A549 treated with AZD2906 at 1 μM for 4 hours (cell line): ENCODE measurements around the gene KCP. TPM values are rescaled to one million over a fixed set of nuclear protein-coding genes. Genes with fewer than 3 reads are reported as not detected.

Experiments used
- total RNA-seq: library from RNA; stranded (reverse); fragments of 200-300 nt; extraction: Qiagen RNA extraction; gene quantifications from 5 replicates; pipeline ENCODE4 v1.2.3, GENCODE V29; 2022

The KCP gene
- total RNA-seq, result 0.11 to 0.21 TPM (median 0.20 TPM) in 5 replicates

DNA sequence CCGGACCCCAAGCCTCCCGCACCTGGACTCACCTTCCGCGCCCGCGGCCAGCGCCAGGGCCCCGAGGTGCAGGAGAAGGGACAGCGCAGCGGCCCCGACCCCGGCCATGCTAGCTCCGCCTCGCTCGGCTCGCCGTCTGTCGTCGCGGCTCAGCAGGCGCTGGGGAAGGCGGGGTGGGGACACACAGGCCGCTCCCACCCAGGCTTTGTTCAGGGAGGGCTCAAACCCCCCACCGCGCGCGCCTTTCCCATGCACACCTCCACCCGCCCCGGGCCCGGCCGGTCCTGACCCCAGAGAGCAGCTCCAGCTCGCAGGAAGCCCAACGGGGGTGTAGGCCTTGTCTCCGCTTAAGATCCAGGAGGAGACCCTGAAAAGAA, at the start of gene KCP:
TSS of gene KCP (minus strand) at position 141 of the 377 bp plus-strand sequence. CDS start at position 108, 33 bp downstream.

DNA sequence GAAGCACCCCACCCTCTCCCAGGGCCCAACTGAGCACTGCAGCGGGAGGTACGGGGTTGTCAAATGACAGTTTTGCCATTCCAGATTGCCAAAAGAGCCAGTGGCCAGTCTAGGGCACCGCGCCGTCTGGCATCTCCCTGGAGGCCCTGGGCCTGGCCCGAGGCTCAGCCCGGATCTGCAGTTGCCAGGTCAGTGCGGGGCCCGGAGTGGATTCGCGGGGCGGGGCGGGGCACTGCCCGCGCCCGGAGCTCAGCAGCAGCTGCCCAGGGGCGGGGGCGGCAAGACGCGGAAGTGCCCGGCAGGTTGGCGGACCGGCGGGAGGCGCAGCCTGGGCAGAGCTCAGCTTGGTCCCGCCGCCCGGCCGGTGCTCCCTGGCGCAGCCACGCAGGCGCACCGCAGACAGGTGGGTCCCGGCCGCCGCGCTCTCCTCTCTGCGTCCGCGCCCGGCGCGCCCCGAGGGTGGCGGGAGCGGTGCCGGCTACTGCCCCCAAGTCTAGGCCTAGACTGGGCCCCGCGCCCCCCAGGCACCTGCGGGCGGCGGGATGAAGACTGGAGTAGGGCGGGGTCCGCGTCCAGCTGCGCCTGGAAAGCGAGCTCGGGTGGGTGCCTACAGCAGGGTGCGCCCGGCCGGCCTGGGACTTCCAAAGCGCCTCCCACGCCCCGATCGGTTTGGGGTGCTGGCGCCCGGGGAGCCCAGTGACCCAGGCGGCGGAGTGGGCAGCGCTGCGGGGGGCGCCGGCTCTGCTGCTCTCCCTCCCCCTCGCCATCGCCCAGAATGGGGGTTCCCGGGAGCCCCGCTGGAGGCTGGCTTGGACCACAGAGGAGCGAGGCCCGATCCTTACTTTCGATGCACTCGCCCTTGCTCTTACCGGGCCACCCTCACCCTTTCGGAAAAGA, 27.4 kb upstream of the KCP start, which contains the start of gene IRF5:
TSS of gene IRF5 (plus strand) at position 281 of the 897 bp plus-strand sequence. CDS start 4,155 bp downstream, outside the sequence.

DNA sequence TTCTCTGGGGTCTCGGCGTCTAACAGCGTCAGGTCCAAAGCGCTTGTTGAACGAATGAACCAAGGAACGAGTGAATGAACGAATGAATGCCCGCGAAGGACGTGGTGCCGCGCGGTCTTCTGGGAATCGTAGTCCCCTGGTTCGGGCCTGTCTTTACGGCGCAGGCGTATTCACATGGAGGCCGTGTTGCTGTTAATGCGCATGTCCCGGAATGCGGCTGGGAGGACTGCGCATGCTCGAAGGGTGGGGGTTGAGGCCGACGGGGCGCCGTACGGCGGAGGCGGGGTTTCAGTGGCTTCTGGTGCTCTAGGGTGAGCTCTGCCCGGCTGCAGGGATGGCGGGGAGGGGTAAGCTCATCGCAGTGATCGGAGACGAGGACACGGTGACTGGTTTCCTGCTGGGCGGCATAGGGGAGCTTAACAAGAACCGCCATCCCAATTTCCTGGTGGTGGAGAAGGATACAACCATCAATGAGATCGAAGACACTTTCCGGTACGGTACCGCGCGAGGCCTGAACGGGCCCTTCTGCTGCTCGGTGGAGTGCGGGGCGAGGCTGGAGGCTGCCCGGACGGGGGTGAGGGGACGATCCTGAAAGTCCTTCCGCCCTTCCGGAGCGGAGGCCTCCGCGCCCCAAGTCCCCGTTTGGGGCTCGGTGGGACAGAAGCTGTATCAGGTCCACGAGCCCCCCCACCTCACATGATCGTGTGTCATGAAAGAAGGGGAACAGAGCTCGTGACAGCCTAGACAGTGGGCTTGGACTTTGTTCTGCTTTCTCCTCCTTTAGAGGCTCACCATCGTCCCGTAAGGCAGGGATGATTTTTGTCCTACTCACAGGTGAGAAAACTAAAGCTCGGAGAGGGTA, 47.7 kb downstream of the KCP start, which contains the start of gene ATP6V1F:
TSS of gene ATP6V1F (plus strand) at position 286 of the 862 bp plus-strand sequence. CDS start at position 335, 49 bp downstream.

DNA sequence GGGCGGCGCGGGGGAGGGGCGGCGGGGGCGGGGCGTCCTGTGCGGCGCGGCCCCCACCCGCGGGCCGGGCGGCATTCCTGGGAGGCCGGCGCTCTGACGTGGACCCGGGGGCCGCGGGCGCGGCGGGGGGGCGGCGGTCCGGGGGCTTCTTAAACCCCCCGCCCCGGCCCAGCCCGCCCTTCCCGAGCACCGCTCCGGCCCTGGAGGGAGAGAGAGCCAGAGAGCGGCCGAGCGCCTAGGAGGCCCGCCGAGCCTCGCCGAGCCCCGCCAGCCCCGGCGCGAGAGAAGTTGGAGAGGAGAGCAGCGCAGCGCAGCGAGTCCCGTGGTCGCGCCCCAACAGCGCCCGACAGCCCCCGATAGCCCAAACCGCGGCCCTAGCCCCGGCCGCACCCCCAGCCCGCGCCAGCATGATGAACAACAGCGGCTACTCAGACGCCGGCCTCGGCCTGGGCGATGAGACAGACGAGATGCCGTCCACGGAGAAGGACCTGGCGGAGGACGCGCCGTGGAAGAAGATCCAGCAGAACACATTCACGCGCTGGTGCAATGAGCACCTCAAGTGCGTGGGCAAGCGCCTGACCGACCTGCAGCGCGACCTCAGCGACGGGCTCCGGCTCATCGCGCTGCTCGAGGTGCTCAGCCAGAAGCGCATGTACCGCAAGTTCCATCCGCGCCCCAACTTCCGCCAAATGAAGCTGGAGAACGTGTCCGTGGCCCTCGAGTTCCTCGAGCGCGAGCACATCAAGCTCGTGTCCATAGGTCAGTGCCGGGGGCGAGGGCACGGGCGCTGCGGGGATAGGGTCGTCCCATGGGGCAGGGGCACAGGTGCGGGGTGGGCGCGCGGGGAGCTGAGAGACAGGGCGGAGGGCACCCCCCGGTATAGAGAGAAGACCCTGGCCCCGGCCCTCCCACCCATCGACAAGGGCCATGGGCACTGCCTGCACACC, 80.0 kb downstream of the KCP start, which contains the start of gene FLNC:
TSS of gene FLNC (plus strand) at position 176 of the 947 bp plus-strand sequence. CDS start at position 408, 232 bp downstream.

Other genes with a start within 250 kb of the KCP start
- gene GARIN1A, start 238.4 kb downstream of the KCP start, total RNA-seq, result 0.10 to 0.67 TPM (median 0.49 TPM) in 5 replicates
- 121 to 210 TPM (median 144 TPM) in 5 replicates for gene CALU, start 171.3 kb downstream of the KCP start, total RNA-seq
- gene OPN1SW, start 134.9 kb downstream of the KCP start, total RNA-seq, result not detected in 5 replicates
- gene CCDC136, start 118.7 kb downstream of the KCP start, total RNA-seq, result 1.1 to 2.5 TPM (median 1.6 TPM) in 5 replicates
- 3.0 to 4.3 TPM (median 3.9 TPM) in 5 replicates for gene FLNC, start 80.3 kb downstream of the KCP start, total RNA-seq
- 238 to 260 TPM (median 250 TPM) in 5 replicates for gene ATP6V1F, start 47.9 kb downstream of the KCP start, total RNA-seq
- gene IRF5, start 27.2 kb upstream of the KCP start, total RNA-seq, result 13.2 to 16.2 TPM (median 15.0 TPM) in 5 replicates
- gene TNPO3, start 144.4 kb upstream of the KCP start, total RNA-seq, result 38.0 to 44.9 TPM (median 39.0 TPM) in 5 replicates
- gene TSPAN33, start 234.0 kb upstream of the KCP start, total RNA-seq, result 4.5 to 6.2 TPM (median 5.9 TPM) in 5 replicates